Stimulated activated CD8-positive, alpha-beta memory T cell treated with anti-CD3 and anti-CD28 coated beads, Interleukin-15, amount 100 ng/mL, for 48 hours (primary cell): Measurements from ENCODE around the gene MYL5.
"Not testable (repeated sequence)": the region's sequence is repeated elsewhere in the genome, so short reads cannot be mapped to it uniquely, and the experiment has no call there.

ENCODE experiments used
- DNase-seq, 2 donors: peaks; one replicate each; pipeline ENCODE4 v3.0.0-alpha.2; 2020; ENCODE audit warnings: low read depth in 2 of 2

Gene MYL5

GRCh38 chr4:669806-670559 lies 4.4 kb upstream of the MYL5 start:
- not testable (repeated sequence) for DNase-seq

- DNase-seq = no peak
These were observed 2.6 kb upstream of the MYL5 start for GRCh38 chr4:671769-672168.

- DNase-seq = no peak
These were observed 822 bp upstream of the MYL5 start for GRCh38 chr4:673349-674091.

- no peak for DNase-seq
These were observed 917 bp downstream of the MYL5 start for GRCh38 chr4:675036-675882.

- no peak for DNase-seq
These were observed 1.9 kb downstream of the MYL5 start for GRCh38 chr4:675980-676870.

- DNase-seq = no peak
These were observed 2.5 kb downstream of the MYL5 start for GRCh38 chr4:676871-677235.

GRCh38 chr4:677431-678293 lies 3.3 kb downstream of the MYL5 start:
- no peak for DNase-seq

GRCh38 chr4:678331-679103 lies 4.2 kb downstream of the MYL5 start:
- no peak for DNase-seq

GRCh38 chr4:679104-679481 lies 4.8 kb downstream of the MYL5 start:
- DNase-seq = no peak

- no peak for DNase-seq
These were observed 5.3 kb downstream of the MYL5 start for GRCh38 chr4:679629-680028.

GRCh38 chr4:680091-680490 lies 5.7 kb downstream of the MYL5 start:
- DNase-seq = no peak

- no peak for DNase-seq
These were observed 6.2 kb downstream of the MYL5 start for GRCh38 chr4:680551-680927.

GRCh38 chr4:680928-681645 lies 6.7 kb downstream of the MYL5 start:
- peak; percentile 45 to 48 for DNase-seq

- DNase-seq = no peak
These were observed 7.6 kb downstream of the MYL5 start for GRCh38 chr4:681736-682451.

GRCh38 chr4:682490-683172 lies 8.3 kb downstream of the MYL5 start:
- no peak for DNase-seq

- DNase-seq = no peak
These were observed 9.0 kb downstream of the MYL5 start for GRCh38 chr4:683247-683897.

GRCh38 chr4:683982-684622 lies 9.8 kb downstream of the MYL5 start:
- no peak for DNase-seq
